Omental fat pad (tissue), 4 donors: ENCODE data around the gene HCN2. TPM values are rescaled to one million over a fixed set of nuclear protein-coding genes. Genes with fewer than 3 reads are reported as not detected.
"Not testable (repeated sequence)": the region's sequence is repeated elsewhere in the genome, so short reads cannot be mapped to it uniquely, and the experiment has no call there.

Experiments
- ATAC-seq: fragments of 150-250 bp; one replicate; pipeline ENCODE4 v1.9.1; 2016; ENCODE audit warnings: mild to moderate bottlenecking, moderate library complexity; ENCODE audit not compliant: low FRiP score
- DNase-seq: peaks from one replicate; pipeline ENCODE4 v3.0.0-alpha.2; 2019; ENCODE audit warnings: low spot score
- CTCF ChIP-seq, 3 donors: fragments of 450-650 bp; IDR thresholded peaks; one replicate each; pipeline ENCODE4 v1.5.1; 2016 to 2017; ENCODE audit warnings: antibody characterized with exemption in 3 of 3, mild to moderate bottlenecking in 3 of 3, moderate library complexity in 2 of 3
- total RNA-seq, 4 donors: library from RNA; depleted of rRNA; stranded (reverse); fragments of >200 nt; gene quantifications; one replicate each; pipeline ENCODE4 v1.1.0, GENCODE V29; 2016

Gene HCN2
- total RNA-seq, 4 donors from 2014 or later: 0.13 to 0.56 TPM; not detected in 2

- DNase-seq (no peak), ATAC-seq (no peak)
- TF ChIP-seq CTCF (IDR thresholded peaks at IDR 0.05): no peak
Observed at GRCh38 chr19:601310-601709, 11.6 kb downstream of the HCN2 start.

GRCh38 chr19:601790-602189, 12.1 kb downstream of the HCN2 start:
- ATAC-seq (no peak), DNase-seq (no peak)
- no peak for TF ChIP-seq CTCF (IDR thresholded peaks at IDR 0.05)

GRCh38 chr19:602391-603301, 13.0 kb downstream of the HCN2 start:
- no peak for ATAC-seq
- TF ChIP-seq CTCF (IDR thresholded peaks at IDR 0.05): no peak
- DNase-seq: no peak

- DNase-seq, ATAC-seq: not testable (repeated sequence)
Observed at GRCh38 chr19:603302-603639, 13.6 kb downstream of the HCN2 start.

- ATAC-seq, DNase-seq: not testable (repeated sequence)
Observed at GRCh38 chr19:603779-604178, 14.1 kb downstream of the HCN2 start.

- DNase-seq: no peak
- no peak for ATAC-seq
- TF ChIP-seq CTCF (IDR thresholded peaks at IDR 0.05): no peak
Observed at GRCh38 chr19:604355-604754, 14.7 kb downstream of the HCN2 start.

- DNase-seq, ATAC-seq: not testable (repeated sequence)
Observed at GRCh38 chr19:605061-605971, 15.6 kb downstream of the HCN2 start.

GRCh38 chr19:607301-608154, 17.8 kb downstream of the HCN2 start:
- TF ChIP-seq CTCF (IDR thresholded peaks at IDR 0.05): no peak
- ATAC-seq: no peak
- no peak for DNase-seq
